ENCODE data around the gene AMBRA1.

GRCh38 chr11:46630237-46630636 is 36.4 kb upstream of the AMBRA1 start:
- TF ChIP-seq CTCF (IDR thresholded peaks at IDR 0.05) (no peak), POLR2A (IDR thresholded peaks at IDR 0.05) (no peak)
